Dendritic cell treated with granulocyte-macrophage colony-stimulating factor and Interleukin-4, amounts not matched to agents 40 ng/mL and 50 ng/mL, for 4 days (primary cell): ENCODE data around the gene C14orf132.

Experiments
- H3K27ac Mint-ChIP-seq: one replicate; pipeline ENCODE4 v1.8.0; 2022; ENCODE audit warnings: mild to moderate bottlenecking, mixed read lengths
- H3K27me3 Mint-ChIP-seq: one replicate; pipeline ENCODE4 v1.8.0; 2022; ENCODE audit warnings: mild to moderate bottlenecking, mixed read lengths
- H3K36me3 Mint-ChIP-seq: one replicate; pipeline ENCODE4 v1.8.0; 2022; ENCODE audit warnings: low read depth, mixed read lengths
- H3K4me1 Mint-ChIP-seq: one replicate; pipeline ENCODE4 v1.8.0; 2022; ENCODE audit warnings: low read depth, mixed read lengths
- H3K4me3 Mint-ChIP-seq: one replicate; pipeline ENCODE4 v1.8.0; 2022; ENCODE audit warnings: mild to moderate bottlenecking, moderate library complexity, mixed read lengths
- H3K9me3 Mint-ChIP-seq: one replicate; pipeline ENCODE4 v1.8.0; 2022; ENCODE audit warnings: mixed read lengths
- intact Hi-C: fragments of 100-400 bp; cut with micrococcal nuclease; formaldehyde crosslinking; loops from one replicate; pipeline ENCODE4 v1.15.0; 2022

The C14orf132 gene

GRCh38 chr14:96100161-96101064 is 61.3 kb downstream of the C14orf132 start:
- H3K27me3 Mint-ChIP-seq = no peaks in the 10 kb centered on the region
- no peak overlapping the region for H3K27ac Mint-ChIP-seq
- H3K4me3 Mint-ChIP-seq = no peak overlapping the region
- no peaks in the 10 kb centered on the region for H3K9me3 Mint-ChIP-seq
- intact Hi-C loops = loop anchor here (2.0 kb wide), 1 partner anchor 174 kb away; no protein-coding TSS in a partner anchor
- no peaks in the 10 kb centered on the region for H3K36me3 Mint-ChIP-seq
- no peaks in the 10 kb centered on the region for H3K4me1 Mint-ChIP-seq

- H3K4me1 Mint-ChIP-seq = no peaks in the 10 kb centered on the region
- intact Hi-C loops = no loop called here
Measured at GRCh38 chr14:96102081-96102856, 63.1 kb downstream of the C14orf132 start.

GRCh38 chr14:96103075-96103474 is 63.9 kb downstream of the C14orf132 start:
- Mint-ChIP-seq H3K4me1 (no peaks in the 10 kb centered on the region), H3K4me3 (no peak overlapping the region), H3K27me3 (no peaks in the 10 kb centered on the region), H3K9me3 (no peaks in the 10 kb centered on the region), H3K36me3 (no peaks in the 10 kb centered on the region), H3K27ac (no peak overlapping the region)
- intact Hi-C loops = no loop called here

More at GRCh38 chr14:96102081-96102856, 63.1 kb downstream of the C14orf132 start:
- no peaks in the 10 kb centered on the region for H3K27me3 Mint-ChIP-seq
- no peaks in the 10 kb centered on the region for H3K9me3 Mint-ChIP-seq
- H3K4me3 Mint-ChIP-seq = no peak overlapping the region
- H3K36me3 Mint-ChIP-seq = no peaks in the 10 kb centered on the region
- H3K27ac Mint-ChIP-seq = no peak overlapping the region

GRCh38 chr14:96103560-96104460 is 64.6 kb downstream of the C14orf132 start:
- Mint-ChIP-seq H3K27me3 (no peaks in the 10 kb centered on the region), H3K4me1 (no peaks in the 10 kb centered on the region), H3K9me3 (no peaks in the 10 kb centered on the region), H3K36me3 (no peaks in the 10 kb centered on the region), H3K4me3 (no peak overlapping the region), H3K27ac (no peak overlapping the region)
- intact Hi-C loops = no loop called here

- Mint-ChIP-seq H3K36me3 (no peaks in the 10 kb centered on the region), H3K9me3 (no peaks in the 10 kb centered on the region), H3K27ac (no peak overlapping the region), H3K27me3 (no peaks in the 10 kb centered on the region), H3K4me3 (no peak overlapping the region), H3K4me1 (no peaks in the 10 kb centered on the region)
- intact Hi-C loops = no loop called here
Measured at GRCh38 chr14:96104469-96105057, 65.4 kb downstream of the C14orf132 start.

- Mint-ChIP-seq H3K4me1 (no peaks in the 10 kb centered on the region), H3K36me3 (no peaks in the 10 kb centered on the region), H3K9me3 (no peaks in the 10 kb centered on the region), H3K27ac (no peak overlapping the region), H3K4me3 (no peak overlapping the region), H3K27me3 (no peaks in the 10 kb centered on the region)
- intact Hi-C loops = no loop called here
Measured at GRCh38 chr14:96105089-96105925, 66.1 kb downstream of the C14orf132 start.

- Mint-ChIP-seq H3K27me3 (no peaks in the 10 kb centered on the region), H3K4me1 (no peaks in the 10 kb centered on the region), H3K9me3 (no peaks in the 10 kb centered on the region), H3K36me3 (no peaks in the 10 kb centered on the region), H3K27ac (no peak overlapping the region), H3K4me3 (no peak overlapping the region)
- intact Hi-C loops = no loop called here
Measured at GRCh38 chr14:96105926-96106441, 66.8 kb downstream of the C14orf132 start.

- Mint-ChIP-seq H3K4me3 (no peak overlapping the region), H3K9me3 (no peaks in the 10 kb centered on the region), H3K27ac (no peak overlapping the region), H3K36me3 (no peaks in the 10 kb centered on the region), H3K27me3 (no peaks in the 10 kb centered on the region), H3K4me1 (no peaks in the 10 kb centered on the region)
- intact Hi-C loops = no loop called here
Measured at GRCh38 chr14:96106891-96107290, 67.7 kb downstream of the C14orf132 start.

- Mint-ChIP-seq H3K36me3 (no peaks in the 10 kb centered on the region), H3K4me3 (no peak overlapping the region), H3K9me3 (no peaks in the 10 kb centered on the region), H3K4me1 (no peaks in the 10 kb centered on the region), H3K27me3 (no peaks in the 10 kb centered on the region), H3K27ac (no peak overlapping the region)
- intact Hi-C loops = no loop called here
Measured at GRCh38 chr14:96108061-96108795, 69.1 kb downstream of the C14orf132 start.

- Mint-ChIP-seq H3K9me3 (no peaks in the 10 kb centered on the region), H3K27ac (no peak overlapping the region), H3K36me3 (no peaks in the 10 kb centered on the region), H3K4me1 (no peaks in the 10 kb centered on the region), H3K27me3 (no peaks in the 10 kb centered on the region), H3K4me3 (no peak overlapping the region)
- intact Hi-C loops = no loop called here
Measured at GRCh38 chr14:96108911-96109310, 69.7 kb downstream of the C14orf132 start.

- H3K36me3 Mint-ChIP-seq = no peaks in the 10 kb centered on the region
- peaks cover 8% of the 10 kb centered on the region for H3K9me3 Mint-ChIP-seq
- no peaks in the 10 kb centered on the region for H3K4me1 Mint-ChIP-seq
- H3K4me3 Mint-ChIP-seq = no peak overlapping the region
- intact Hi-C loops = no loop called here
- H3K27me3 Mint-ChIP-seq = peaks cover 1% of the 10 kb centered on the region
- H3K27ac Mint-ChIP-seq = no peak overlapping the region
Measured at GRCh38 chr14:96109596-96110355, 70.6 kb downstream of the C14orf132 start.
